Ishikawa (cell line): ENCODE measurements around the gene RAB5IF.

Experiments
- CEBPB ChIP-seq: IDR thresholded peaks from 2 replicates; pipeline ENCODE4 v1.6.1; 2012
- EP300 ChIP-seq: IDR thresholded peaks from 2 replicates; pipeline ENCODE4 v1.6.1; 2012; ENCODE audit warnings: borderline replicate concordance
- FOXM1 ChIP-seq: IDR thresholded peaks from 2 replicates; pipeline ENCODE4 v1.6.1; 2012; ENCODE audit warnings: low read depth, borderline replicate concordance
- RAD21 ChIP-seq: IDR thresholded peaks from 2 replicates; pipeline ENCODE4 v1.6.1; 2012; ENCODE audit warnings: low read depth
- TCF12 ChIP-seq: IDR thresholded peaks from 2 replicates; pipeline ENCODE4 v1.6.1; 2012; ENCODE audit warnings: low read depth
- TF ChIP-seq, protein P1 (sequence below): IDR thresholded peaks from 2 replicates; pipeline ENCODE4 v1.6.1; 2012

DNA sequence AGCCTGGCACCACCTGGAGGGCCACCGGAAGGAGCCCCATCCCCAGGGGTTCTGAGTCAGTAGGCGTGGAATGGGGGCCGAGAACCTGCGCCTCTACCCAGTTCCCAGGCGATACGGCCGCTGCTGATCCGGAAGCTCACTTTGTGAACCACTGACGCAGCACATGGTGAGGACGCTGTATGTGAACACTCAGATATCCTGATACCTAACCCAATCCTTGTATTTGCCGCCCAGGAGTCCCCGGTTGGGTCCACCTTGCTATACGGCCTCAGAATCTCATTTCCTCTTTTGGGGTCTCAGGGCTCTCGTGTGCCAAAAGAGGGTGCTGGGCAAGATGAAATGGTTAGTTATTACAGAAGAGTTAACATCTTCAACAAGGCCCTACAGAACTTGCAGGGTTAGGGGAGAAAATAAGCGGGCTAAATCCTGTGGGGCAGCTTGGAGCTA, 604 bp upstream of the RAB5IF start:
- TF ChIP-seq, protein P1, sequence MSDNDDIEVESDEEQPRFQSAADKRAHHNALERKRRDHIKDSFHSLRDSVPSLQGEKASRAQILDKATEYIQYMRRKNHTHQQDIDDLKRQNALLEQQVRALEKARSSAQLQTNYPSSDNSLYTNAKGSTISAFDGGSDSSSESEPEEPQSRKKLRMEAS, result no peak
- TF ChIP-seq CEBPB (no peak), RAD21 (no peak), EP300 (no peak), TCF12 (no peak), FOXM1 (no peak)
